Hepatocyte (in vitro differentiated cells): ENCODE results near the gene SMPX. TPM values are rescaled to one million over a fixed set of nuclear protein-coding genes. Genes with fewer than 3 reads are reported as not detected.

Source experiments
- DNase-seq: peaks from one replicate; pipeline ENCODE4 v3.0.0-alpha.2; 2016; ENCODE audit warnings: low spot score
- H2AFZ ChIP-seq: fragments of 200-600 bp; sonication (generic); 2 replicates; pipeline ENCODE4 v1.6.0; 2016; ENCODE audit warnings: antibody characterized with exemption, mild to moderate bottlenecking
- H3K27ac ChIP-seq: fragments of 200-600 bp; sonication (generic); 2 replicates; pipeline ENCODE4 v1.5.1; 2016; ENCODE audit warnings: mild to moderate bottlenecking
- H3K27me3 ChIP-seq: fragments of 200-600 bp; sonication (generic); 2 replicates; pipeline ENCODE4 v1.6.1; 2016
- H3K36me3 ChIP-seq: fragments of 200-600 bp; sonication (generic); replicated peaks from 2 replicates; pipeline ENCODE4 v1.5.1; 2016; ENCODE audit warnings: low read depth; ENCODE audit not compliant: insufficient read depth
- H3K4me1 ChIP-seq: fragments of 200-600 bp; sonication (generic); 2 replicates; pipeline ENCODE4 v1.5.1; 2016; ENCODE audit warnings: mild to moderate bottlenecking, moderate library complexity; ENCODE audit not compliant: insufficient read depth
- H3K4me2 ChIP-seq: fragments of 200-600 bp; sonication (generic); 2 replicates; pipeline ENCODE4 v1.6.0; 2016
- H3K4me3 ChIP-seq: fragments of 200-600 bp; sonication (generic); 2 replicates; pipeline ENCODE4 v1.5.1; 2016; ENCODE audit warnings: mild to moderate bottlenecking
- H3K79me2 ChIP-seq: fragments of 200-600 bp; sonication (generic); 2 replicates; pipeline ENCODE4 v1.6.0; 2017; ENCODE audit warnings: mild to moderate bottlenecking
- H3K9me2 ChIP-seq: fragments of 200-600 bp; sonication (generic); replicated peaks from 2 replicates; pipeline ENCODE4 v1.6.0; 2017; ENCODE audit warnings: mild to moderate bottlenecking; ENCODE audit not compliant: insufficient read depth
- H3K9me3 ChIP-seq: fragments of 200-600 bp; sonication (generic); 2 replicates; pipeline ENCODE4 v1.5.1; 2016; ENCODE audit warnings: low read depth, mild to moderate bottlenecking
- H4K20me1 ChIP-seq: fragments of 200-600 bp; sonication (generic); 2 replicates; pipeline ENCODE4 v1.6.0; 2016; ENCODE audit warnings: mild to moderate bottlenecking; ENCODE audit not compliant: insufficient read depth, poor library complexity, severe bottlenecking
- CTCF ChIP-seq: fragments of 200-600 bp; sonication (generic); IDR thresholded peaks from 2 replicates; pipeline ENCODE4 v1.5.1; 2016; ENCODE audit warnings: antibody characterized with exemption, mild to moderate bottlenecking; ENCODE audit not compliant: poor library complexity
- EZH2 ChIP-seq: fragments of 200-600 bp; sonication (generic); IDR thresholded peaks from 2 replicates; pipeline ENCODE4 v1.6.1; 2016; ENCODE audit warnings: antibody characterized with exemption, mild to moderate bottlenecking, borderline replicate concordance
- EZH2phosphoT487 ChIP-seq: fragments of 200-600 bp; sonication (generic); IDR thresholded peaks from one replicate; pipeline ENCODE4 v1.6.1; 2018; ENCODE audit warnings: antibody characterized with exemption, mild to moderate bottlenecking, low read depth, moderate library complexity; ENCODE audit not compliant: unreplicated experiment, severe bottlenecking
- WGBS: methylation state at CpG from one replicate; pipeline ENCODE4 v1.1.6; 2016; ENCODE audit warnings: low lambda C conversion rate; ENCODE audit errors: missing lambda C conversion rate; 5-methylcytosine and 5-hydroxymethylcytosine counted together
- polyA plus RNA-seq: library from polyadenylated mRNA; unstranded; fragments of >200 nt; fragmentation: Nextera tagmentation; extraction: Ambion mirVana; gene quantifications from 2 replicates; pipeline ENCODE4 v1.2.1, GENCODE V29; 2016
- total RNA-seq: library from RNA; depleted of rRNA; stranded (reverse); fragments of >200 nt; gene quantifications from 2 replicates; pipeline ENCODE4 v1.2.3, GENCODE V29; 2014

SMPX gene
- total and polyA plus RNA-seq, 2 experiments from 2014 or later = 1.4 to 3.0 TPM

DNA sequence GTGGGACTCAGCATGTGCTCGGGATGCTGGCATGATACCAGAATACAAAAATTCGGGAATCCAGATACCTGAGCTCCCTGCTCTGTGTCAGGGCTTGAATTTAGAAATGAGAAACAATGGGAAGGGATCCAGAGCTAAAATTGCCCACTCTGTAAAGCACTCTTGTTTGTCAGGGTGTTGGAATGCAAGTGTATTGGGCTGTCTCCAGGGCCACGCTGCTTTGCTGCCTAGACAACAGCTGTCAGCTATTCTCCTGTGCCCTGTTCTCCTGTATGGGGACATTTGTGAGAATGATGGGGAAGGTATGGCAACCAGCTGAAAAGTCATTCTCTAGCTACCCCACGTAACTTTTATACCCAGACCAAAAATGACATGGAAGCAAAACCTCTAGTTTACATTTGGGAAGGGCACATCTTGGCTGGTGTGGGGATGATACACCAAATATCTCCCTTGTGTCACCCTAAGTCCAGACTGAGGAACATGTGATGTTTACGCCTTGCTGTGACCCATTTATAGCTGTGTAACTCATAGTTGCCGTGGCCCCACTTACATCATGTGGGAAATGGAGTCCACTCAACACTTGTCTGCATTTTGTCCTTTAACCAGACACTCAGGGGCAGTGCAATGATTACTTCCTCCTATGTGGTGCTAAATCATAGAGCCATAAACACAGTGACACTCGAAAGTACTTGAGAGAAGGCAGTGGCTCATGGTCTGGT lies 46.6 kb downstream of the SMPX start:
- H3K9me2 ChIP-seq = no peaks in the 10 kb centered on the region
- no peak overlapping the region for H3K27ac ChIP-seq
- 67% methylated on average over 7 of the region's 7 CpGs for WGBS
- H4K20me1 ChIP-seq = no peaks in the 10 kb centered on the region
- no peak for DNase-seq
- no peak overlapping the region for H3K4me3 ChIP-seq
- H2AFZ ChIP-seq = no peak overlapping the region
- H3K4me2 ChIP-seq = no peak overlapping the region
- H3K27me3 ChIP-seq = no peaks in the 10 kb centered on the region
- TF ChIP-seq EZH2phosphoT487 (no peak), EZH2 (no peak), CTCF (no peak)
- H3K4me1 ChIP-seq = no peaks in the 10 kb centered on the region
- no peaks in the 10 kb centered on the region for H3K9me3 ChIP-seq
- no peaks in the 10 kb centered on the region for H3K79me2 ChIP-seq
- H3K36me3 ChIP-seq = no peaks in the 10 kb centered on the region

DNA sequence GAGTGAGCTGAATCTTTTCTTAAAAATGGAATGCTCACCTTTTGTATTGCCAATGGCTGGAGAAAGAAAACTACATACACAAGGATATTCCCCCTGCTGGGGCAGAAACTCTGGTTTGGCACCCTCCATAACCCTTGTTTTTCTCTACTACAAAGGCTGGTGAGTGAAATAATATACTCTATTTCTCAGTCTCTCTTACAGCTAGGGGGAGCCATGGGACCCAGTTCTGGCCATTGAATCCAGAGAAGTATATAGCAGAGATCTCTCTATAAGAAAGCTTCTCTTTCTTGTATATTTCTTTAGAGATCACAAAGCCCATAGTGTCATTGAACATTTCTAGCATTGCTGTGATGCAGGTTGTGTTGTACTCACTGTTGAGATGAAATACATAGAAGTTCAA lies 49.8 kb downstream of the SMPX start:
- Histone ChIP-seq H4K20me1 (no peaks in the 10 kb centered on the region), H3K9me2 (no peaks in the 10 kb centered on the region), H3K4me2 (no peak overlapping the region), H3K79me2 (no peaks in the 10 kb centered on the region), H3K4me3 (no peak overlapping the region), H3K27me3 (no peaks in the 10 kb centered on the region), H3K36me3 (no peaks in the 10 kb centered on the region), H3K4me1 (no peaks in the 10 kb centered on the region), H3K9me3 (no peaks in the 10 kb centered on the region), H3K27ac (no peak overlapping the region), H2AFZ (no peak overlapping the region)
- no peak for TF ChIP-seq EZH2
- TF ChIP-seq CTCF = no peak
- no peak for TF ChIP-seq EZH2phosphoT487
- no peak for DNase-seq

- H3K4me1 ChIP-seq = no peaks in the 10 kb centered on the region
- WGBS = 52% methylated on average over 4 of the region's 4 CpGs
- TF ChIP-seq EZH2 = no peak
- no peak for TF ChIP-seq CTCF
- no peak for TF ChIP-seq EZH2phosphoT487
- no peak for DNase-seq
- H3K79me2 ChIP-seq = no peaks in the 10 kb centered on the region
- H2AFZ ChIP-seq = no peak overlapping the region
- no peaks in the 10 kb centered on the region for H3K9me2 ChIP-seq
- no peak overlapping the region for H3K27ac ChIP-seq
- H3K4me2 ChIP-seq = no peak overlapping the region
- H3K9me3 ChIP-seq = no peaks in the 10 kb centered on the region
- no peaks in the 10 kb centered on the region for H3K36me3 ChIP-seq
- H4K20me1 ChIP-seq = no peaks in the 10 kb centered on the region
- no peak overlapping the region for H3K4me3 ChIP-seq
- H3K27me3 ChIP-seq = no peaks in the 10 kb centered on the region
These were observed 52.7 kb downstream of the SMPX start for GRCh38 chrX:21705225-21705624.

DNA sequence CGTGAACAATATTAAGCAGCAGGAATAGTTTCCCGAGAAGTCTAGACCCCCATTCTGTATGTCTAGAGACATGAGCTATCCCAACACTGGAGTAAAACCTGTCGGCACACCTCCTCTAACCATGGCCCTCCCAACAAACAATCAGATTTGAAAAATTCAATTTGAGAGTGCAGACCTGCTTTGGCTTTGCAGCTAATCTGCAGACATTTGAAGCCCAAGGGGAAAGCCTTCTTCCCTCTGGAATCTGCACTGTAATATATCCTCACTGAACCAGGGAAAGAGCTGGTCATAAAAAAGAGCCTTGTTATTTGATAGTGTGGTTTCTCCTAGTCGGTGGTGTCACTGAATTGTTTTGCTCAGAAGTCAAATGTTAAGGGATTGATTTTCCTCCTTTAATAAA lies 55.2 kb downstream of the SMPX start:
- Histone ChIP-seq H3K4me1 (no peaks in the 10 kb centered on the region), H3K4me3 (no peak overlapping the region), H3K27ac (no peak overlapping the region), H3K9me2 (no peaks in the 10 kb centered on the region), H3K79me2 (no peaks in the 10 kb centered on the region), H3K27me3 (no peaks in the 10 kb centered on the region), H2AFZ (no peak overlapping the region), H3K9me3 (no peaks in the 10 kb centered on the region), H3K4me2 (no peak overlapping the region), H4K20me1 (no peaks in the 10 kb centered on the region), H3K36me3 (no peaks in the 10 kb centered on the region)
- WGBS = 72% methylated on average over 4 of the region's 4 CpGs
- no peak for DNase-seq
- TF ChIP-seq EZH2phosphoT487 (no peak), CTCF (no peak), EZH2 (no peak)
